Measurements from ENCODE around the gene UGT1A8.

UGT1A8 gene

GRCh38 chr2:233811732-233812131 lies 194.3 kb downstream of the UGT1A8 start:
- Histone ChIP-seq H3K9me2 (replicated peaks; ENCODE audit: insufficient read depth, low read length) (no peaks in the 10 kb centered on the region), H3K79me2 (ENCODE audit: insufficient read depth, low read length) (no peaks in the 10 kb centered on the region), H3K4me3 (ENCODE audit: insufficient read depth, low read length, poor library complexity, severe bottlenecking) (no peak overlapping the region), H4K20me1 (ENCODE audit: low read depth, low read length) (no peaks in the 10 kb centered on the region), H3K9ac (ENCODE audit: low read length) (no peak overlapping the region), H3K9me3 (ENCODE audit: insufficient read depth, low read length) (no peaks in the 10 kb centered on the region), H3K4me2 (ENCODE audit: low read depth, low read length, poor library complexity, severe bottlenecking) (no peak overlapping the region), H3K27me3 (ENCODE audit: low read length) (no peaks in the 10 kb centered on the region), H3K27ac (ENCODE audit: low read depth, low read length) (no peak overlapping the region), H2AFZ (ENCODE audit: low read depth, low read length, severe bottlenecking) (no peak overlapping the region), H3F3A (ENCODE audit: insufficient read depth) (no peaks in the 10 kb centered on the region), H3K36me3 (ENCODE audit: low read length) (no peaks in the 10 kb centered on the region)
- no peak for TF ChIP-seq CTCF (IDR thresholded peaks at IDR 0.05; ENCODE audit: insufficient read depth, low read length, poor library complexity, severe bottlenecking)
- no peak for TF ChIP-seq EZH2phosphoT487 (conservative IDR thresholded peaks at IDR 0.05; ENCODE audit: low read length)

- no peaks in the 10 kb centered on the region for H3K27me3 ChIP-seq (ENCODE audit: low read length)
- H3K79me2 ChIP-seq (ENCODE audit: insufficient read depth, low read length), result no peaks in the 10 kb centered on the region
Observed at GRCh38 chr2:233813236-233814055, 196.0 kb downstream of the UGT1A8 start.

GRCh38 chr2:233814056-233814835 lies 196.8 kb downstream of the UGT1A8 start:
- Histone ChIP-seq H3K27ac (ENCODE audit: low read depth, low read length) (no peak overlapping the region), H3K9me2 (replicated peaks; ENCODE audit: insufficient read depth, low read length) (no peaks in the 10 kb centered on the region), H3K9ac (ENCODE audit: low read length) (no peak overlapping the region), H4K20me1 (ENCODE audit: low read depth, low read length) (no peaks in the 10 kb centered on the region), H3K27me3 (ENCODE audit: low read length) (no peaks in the 10 kb centered on the region), H3K9me3 (ENCODE audit: insufficient read depth, low read length) (no peaks in the 10 kb centered on the region), H3K4me3 (ENCODE audit: insufficient read depth, low read length, poor library complexity, severe bottlenecking) (no peak overlapping the region), H3F3A (ENCODE audit: insufficient read depth) (no peaks in the 10 kb centered on the region), H3K79me2 (ENCODE audit: insufficient read depth, low read length) (no peaks in the 10 kb centered on the region), H2AFZ (ENCODE audit: low read depth, low read length, severe bottlenecking) (no peak overlapping the region), H3K36me3 (ENCODE audit: low read length) (no peaks in the 10 kb centered on the region), H3K4me2 (ENCODE audit: low read depth, low read length, poor library complexity, severe bottlenecking) (no peak overlapping the region)
- TF ChIP-seq CTCF (IDR thresholded peaks at IDR 0.05; ENCODE audit: insufficient read depth, low read length, poor library complexity, severe bottlenecking), result no peak
- TF ChIP-seq EZH2phosphoT487 (conservative IDR thresholded peaks at IDR 0.05; ENCODE audit: low read length), result no peak

More at GRCh38 chr2:233813236-233814055, 196.0 kb downstream of the UGT1A8 start:
- no peak for TF ChIP-seq CTCF (IDR thresholded peaks at IDR 0.05; ENCODE audit: insufficient read depth, low read length, poor library complexity, severe bottlenecking)
- no peak for TF ChIP-seq EZH2phosphoT487 (conservative IDR thresholded peaks at IDR 0.05; ENCODE audit: low read length)
- H3F3A ChIP-seq (ENCODE audit: insufficient read depth), result no peaks in the 10 kb centered on the region
- H3K36me3 ChIP-seq (ENCODE audit: low read length), result no peaks in the 10 kb centered on the region
- no peaks in the 10 kb centered on the region for H4K20me1 ChIP-seq (ENCODE audit: low read depth, low read length)
- no peaks in the 10 kb centered on the region for H3K9me2 ChIP-seq (replicated peaks; ENCODE audit: insufficient read depth, low read length)
- no peak overlapping the region for H3K27ac ChIP-seq (ENCODE audit: low read depth, low read length)
- H3K9ac ChIP-seq (ENCODE audit: low read length), result no peak overlapping the region
- no peaks in the 10 kb centered on the region for H3K9me3 ChIP-seq (ENCODE audit: insufficient read depth, low read length)
- no peak overlapping the region for H3K4me2 ChIP-seq (ENCODE audit: low read depth, low read length, poor library complexity, severe bottlenecking)
- H3K4me3 ChIP-seq (ENCODE audit: insufficient read depth, low read length, poor library complexity, severe bottlenecking), result no peak overlapping the region
- no peak overlapping the region for H2AFZ ChIP-seq (ENCODE audit: low read depth, low read length, severe bottlenecking)

Data from SU-DHL-6 (cell line).